Tibial nerve (tissue), 4 donors: ENCODE results near the gene TSPAN32.
"Not testable (repeated sequence)": the region's sequence is repeated elsewhere in the genome, so short reads cannot be mapped to it uniquely, and the experiment has no call there.

Experiments used
- EP300 ChIP-seq, 2 donors: sonication (generic); formaldehyde crosslinking; IDR thresholded peaks; one replicate each; pipeline ENCODE4 v1.6.1; 2017; ENCODE audit warnings: antibody characterized with exemption in 2 of 2, mild to moderate bottlenecking in 1 of 2
- POLR2A ChIP-seq, 2 donors: fragments of 450-650 bp; IDR thresholded peaks; one replicate each; pipeline ENCODE4 v1.6.1; 2017; ENCODE audit warnings: antibody characterized with exemption in 2 of 2, mild to moderate bottlenecking in 2 of 2, moderate library complexity in 2 of 2
- TF ChIP-seq, protein P1 (sequence below), 5 experiments: fragments of 200-600 bp in 3 of 5; fragments of 450-650 bp in 2 of 5; sonication (generic) in 3 of 5; IDR thresholded peaks; one replicate each; pipeline ENCODE4 v1.5.1; 2016 to 2019; ENCODE audit warnings: antibody characterized with exemption in 5 of 5, mild to moderate bottlenecking in 3 of 5, moderate library complexity in 2 of 5

DNA sequence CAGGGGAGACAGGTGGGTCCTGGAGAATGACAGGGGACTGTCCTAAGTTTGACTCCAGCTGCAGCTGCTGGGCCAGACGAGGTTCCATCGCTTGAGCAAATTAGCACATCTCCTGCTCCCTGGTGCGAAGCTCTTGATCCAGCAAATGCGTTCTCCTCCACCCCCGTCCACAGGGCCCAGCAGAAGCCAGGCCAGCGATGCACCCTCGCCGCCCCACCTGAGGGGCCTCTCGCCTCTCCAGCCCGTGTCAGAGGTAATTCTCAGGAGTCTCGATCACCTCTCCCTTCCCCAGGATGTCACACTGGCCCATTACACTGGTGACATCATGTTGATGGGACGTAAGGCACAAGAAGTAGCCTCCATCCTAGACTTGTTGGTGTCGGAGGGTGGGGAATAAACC lies 55.8 kb downstream of the TSPAN32 start:
- TF ChIP-seq, protein P1, sequence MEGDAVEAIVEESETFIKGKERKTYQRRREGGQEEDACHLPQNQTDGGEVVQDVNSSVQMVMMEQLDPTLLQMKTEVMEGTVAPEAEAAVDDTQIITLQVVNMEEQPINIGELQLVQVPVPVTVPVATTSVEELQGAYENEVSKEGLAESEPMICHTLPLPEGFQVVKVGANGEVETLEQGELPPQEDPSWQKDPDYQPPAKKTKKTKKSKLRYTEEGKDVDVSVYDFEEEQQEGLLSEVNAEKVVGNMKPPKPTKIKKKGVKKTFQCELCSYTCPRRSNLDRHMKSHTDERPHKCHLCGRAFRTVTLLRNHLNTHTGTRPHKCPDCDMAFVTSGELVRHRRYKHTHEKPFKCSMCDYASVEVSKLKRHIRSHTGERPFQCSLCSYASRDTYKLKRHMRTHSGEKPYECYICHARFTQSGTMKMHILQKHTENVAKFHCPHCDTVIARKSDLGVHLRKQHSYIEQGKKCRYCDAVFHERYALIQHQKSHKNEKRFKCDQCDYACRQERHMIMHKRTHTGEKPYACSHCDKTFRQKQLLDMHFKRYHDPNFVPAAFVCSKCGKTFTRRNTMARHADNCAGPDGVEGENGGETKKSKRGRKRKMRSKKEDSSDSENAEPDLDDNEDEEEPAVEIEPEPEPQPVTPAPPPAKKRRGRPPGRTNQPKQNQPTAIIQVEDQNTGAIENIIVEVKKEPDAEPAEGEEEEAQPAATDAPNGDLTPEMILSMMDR (IDR thresholded peaks at IDR 0.05) = not testable (repeated sequence)
- not testable (repeated sequence) for TF ChIP-seq EP300, POLR2A (IDR thresholded peaks at IDR 0.05)
